ENCODE data around the gene FBXW12.

Gene FBXW12

DNA sequence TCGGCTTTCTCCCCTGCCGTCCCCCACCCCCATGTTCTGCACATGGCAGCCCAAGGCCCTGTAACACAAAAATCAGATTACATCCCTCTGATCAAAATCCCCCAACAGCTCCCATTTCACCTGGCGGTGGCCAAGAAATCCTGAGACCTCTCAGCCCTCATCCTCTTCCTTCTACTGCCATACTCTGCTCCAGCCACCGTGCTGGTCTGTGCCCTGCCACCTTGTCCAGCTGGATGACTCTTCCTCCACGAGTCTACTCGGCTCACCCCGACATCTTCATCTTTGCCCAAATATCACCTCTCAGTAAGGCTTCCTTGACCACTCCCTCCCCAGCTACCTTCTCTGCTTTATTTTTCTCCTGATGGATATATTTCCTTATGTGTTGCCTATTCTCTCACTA lies 64.8 kb downstream of the FBXW12 start:
- no peak for DNase-seq

DNA sequence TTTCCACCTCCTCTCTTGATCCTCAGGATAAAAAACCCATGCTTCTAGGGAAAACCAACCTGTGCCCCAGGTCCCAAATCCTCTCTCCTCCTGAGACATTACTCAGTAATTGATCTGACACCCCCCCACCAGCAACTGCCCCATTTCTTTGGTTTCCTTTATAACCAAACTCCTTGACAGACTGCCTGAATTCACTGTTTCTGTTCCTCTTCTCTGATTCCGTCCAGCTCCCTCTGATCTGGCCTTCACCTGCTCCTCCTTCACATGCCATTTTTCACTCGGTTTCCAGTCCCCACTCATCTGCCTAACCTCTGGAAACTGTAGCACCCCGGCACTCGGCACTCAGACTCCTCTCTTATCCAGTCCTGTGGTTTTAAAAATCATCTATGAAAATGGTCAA lies 65.8 kb downstream of the FBXW12 start:
- DNase-seq, result no peak

DNA sequence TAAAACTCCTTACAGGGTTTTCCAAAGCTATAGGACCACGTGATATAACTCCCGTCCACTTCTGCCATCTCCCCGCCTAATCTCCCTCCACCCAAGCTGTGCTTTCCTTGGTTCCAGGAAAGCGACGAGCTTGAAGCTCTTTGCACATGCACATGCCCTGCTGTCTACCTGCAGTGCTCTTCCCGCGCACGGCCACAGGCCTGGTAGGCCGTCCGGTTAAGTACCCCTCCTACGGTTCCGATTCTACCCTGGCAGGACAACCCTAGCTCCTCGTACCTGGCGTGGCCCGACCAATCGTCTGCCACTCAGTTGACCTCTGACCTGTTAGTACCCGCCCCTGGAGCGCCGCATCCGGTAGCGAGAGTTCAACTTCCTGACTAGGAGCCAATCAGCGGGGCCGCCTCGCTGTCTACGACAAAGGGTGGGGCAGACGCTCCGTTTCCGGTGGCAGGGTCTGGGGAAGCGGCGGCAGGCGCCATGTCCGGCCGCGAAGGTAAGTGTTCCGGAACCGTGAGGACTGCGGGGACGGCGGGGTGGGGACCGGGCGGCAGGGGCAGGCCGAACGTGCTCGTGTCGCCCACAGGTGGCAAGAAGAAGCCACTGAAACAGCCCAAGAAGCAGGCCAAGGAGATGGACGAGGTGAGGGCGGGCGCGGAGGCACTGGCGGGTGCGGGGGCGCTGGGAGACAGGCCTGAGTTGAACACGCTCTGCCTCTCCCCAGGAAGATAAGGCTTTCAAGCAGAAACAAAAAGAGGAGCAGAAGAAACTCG lies 68.0 kb downstream of the FBXW12 start, which contains the start of the genes CCDC51 and TMA7:
CCDC51 (minus strand) TSS at position 300 of the 770 bp plus-strand sequence. CDS start 4,991 bp downstream, outside the sequence.
TMA7 (plus strand) TSS at position 438 of the 770 bp plus-strand sequence; CDS start at position 478, 40 bp downstream.
- peak; percentile 94 for DNase-seq

DNA sequence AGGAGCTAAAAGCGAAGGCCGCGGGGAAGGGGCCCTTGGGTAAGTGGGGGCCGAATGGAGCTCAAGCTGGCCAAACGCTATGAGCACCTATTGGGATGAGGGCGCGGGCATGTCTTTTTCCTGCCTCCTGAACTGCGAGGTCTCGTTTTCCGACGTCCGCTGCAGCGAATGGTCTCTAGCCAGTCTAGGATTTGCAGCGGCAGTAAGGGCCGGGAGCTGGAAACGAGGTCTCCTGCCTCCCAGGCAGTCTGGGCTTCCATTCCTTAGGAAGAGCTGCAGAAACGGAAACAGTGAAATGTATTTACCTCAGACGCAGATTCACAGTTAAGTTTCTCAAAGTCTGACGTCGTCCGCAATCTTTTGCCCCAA lies 68.6 kb downstream of the FBXW12 start:
- DNase-seq, result no peak

DNA sequence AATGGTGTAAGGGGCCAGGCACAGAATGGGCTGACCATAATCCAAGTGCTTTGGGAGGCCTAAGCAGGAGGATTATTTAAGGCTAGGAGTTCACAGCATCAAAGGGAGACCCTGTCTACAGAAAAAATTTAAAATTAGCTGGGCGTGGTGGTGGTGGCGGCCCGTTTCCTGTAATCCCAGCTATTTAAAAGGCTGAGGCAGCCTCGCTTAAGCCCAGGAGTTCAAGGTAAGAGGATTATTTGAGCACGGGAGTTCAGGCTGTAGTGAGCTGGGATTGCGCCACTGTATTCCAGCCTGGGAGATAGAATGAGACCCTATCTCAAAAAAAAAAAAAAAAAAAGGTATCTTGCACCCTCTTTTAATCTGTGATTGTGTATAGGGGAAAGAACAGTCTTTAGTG lies 69.9 kb downstream of the FBXW12 start:
- no peak for DNase-seq
